Activated CD8-positive, alpha-beta T cell treated with anti-CD3 and anti-CD28 coated beads for 36 hours (primary cell): ENCODE results near the gene NR2E3. TPM values are rescaled to one million over a fixed set of nuclear protein-coding genes. Genes with fewer than 3 reads are reported as not detected.

ENCODE experiments used
- ATAC-seq: fragments of 200-7000 bp; cut with Tn5 transposase; one replicate; pipeline ENCODE4 v1.10.0; 2021; ENCODE audit warnings: mild to moderate bottlenecking, moderate library complexity
- CTCF ChIA-PET: fragments of 350-600 bp; sonication (Branson Sonifier 250); formaldehyde crosslinking; loops from one replicate; lab custom pipeline; 2021; ENCODE audit warnings: antibody characterized with exemption; lab: Charles Lee
- POLR2A ChIA-PET: fragments of 350-600 bp; sonication (Branson Sonifier 250); formaldehyde crosslinking; loops from one replicate; lab custom pipeline; 2021; ENCODE audit warnings: antibody characterized with exemption; lab: Charles Lee
- DNase-seq: peaks from one replicate; pipeline ENCODE4 v3.0.0-alpha.2; 2020
- H3K27ac Mint-ChIP-seq: one replicate; pipeline ENCODE4 v1.8.0; 2021; ENCODE audit warnings: mild to moderate bottlenecking, mixed read lengths
- H3K27me3 Mint-ChIP-seq: one replicate; pipeline ENCODE4 v1.8.0; 2021; ENCODE audit warnings: mixed read lengths
- H3K36me3 Mint-ChIP-seq: one replicate; pipeline ENCODE4 v1.8.0; 2021; ENCODE audit warnings: low read depth, mixed read lengths
- H3K4me1 Mint-ChIP-seq: one replicate; pipeline ENCODE4 v1.8.0; 2021; ENCODE audit warnings: low read depth, mixed read lengths
- H3K4me3 Mint-ChIP-seq: one replicate; pipeline ENCODE4 v1.8.0; 2021; ENCODE audit warnings: mild to moderate bottlenecking, moderate library complexity, mixed read lengths
- H3K9me3 Mint-ChIP-seq: one replicate; pipeline ENCODE4 v1.8.0; 2021; ENCODE audit warnings: mixed read lengths
- intact Hi-C: fragments of 100-400 bp; cut with micrococcal nuclease; formaldehyde crosslinking; loops from one replicate; pipeline ENCODE4 v1.10.0; 2022
- total RNA-seq, 2 experiments: library from RNA; stranded (reverse); gene quantifications; one replicate each; pipeline ENCODE4 v1.2.3, GENCODE V29; 2021
- TF ChIP-seq, protein P1 (sequence below): fragments of 200-600 bp; IDR thresholded peaks from one replicate; pipeline ENCODE4 v1.8.0; 2022; ENCODE audit warnings: antibody characterized with exemption, mild to moderate bottlenecking

NR2E3 gene
- total RNA-seq, 2 experiments from 2014 or later, result not detected

DNA sequence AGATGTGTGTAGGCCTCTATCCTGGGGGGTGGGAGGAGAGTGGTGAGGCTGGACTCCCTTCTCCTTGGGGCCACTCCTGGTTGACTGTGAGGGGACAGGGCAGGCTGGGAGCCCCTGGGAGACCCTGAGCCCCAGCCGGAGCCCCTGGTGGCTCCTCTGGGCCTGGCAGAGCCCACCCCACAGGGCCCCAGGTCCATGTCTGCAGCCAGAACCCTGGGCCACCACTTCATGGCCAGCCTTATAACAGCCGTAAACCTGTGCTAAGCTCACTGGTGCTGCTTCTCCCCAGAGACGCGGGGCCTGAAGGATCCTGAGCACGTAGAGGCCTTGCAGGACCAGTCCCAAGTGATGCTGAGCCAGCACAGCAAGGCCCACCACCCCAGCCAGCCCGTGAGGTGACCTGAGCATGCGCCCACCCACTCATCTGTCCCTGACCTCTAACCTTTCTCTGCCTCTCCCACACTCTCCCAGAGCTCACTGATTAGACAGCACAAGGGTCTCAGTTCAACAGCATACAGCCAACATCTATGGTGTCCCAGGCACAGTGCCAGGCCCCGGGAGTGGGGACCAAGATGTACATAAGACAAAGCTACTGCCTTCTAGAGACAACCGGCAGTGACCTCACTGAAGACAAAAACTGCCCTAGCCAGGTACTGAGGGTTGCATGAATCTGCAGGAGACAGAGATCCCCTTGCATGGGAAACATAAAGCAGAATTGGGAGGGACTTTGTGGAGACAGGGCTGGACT lies 3.5 kb downstream of the NR2E3 start:
- DNase-seq (no peak), ATAC-seq (no peak)
- intact Hi-C loops, result no loop called here
- CTCF ChIA-PET, result no interaction called here
- Mint-ChIP-seq H3K27ac (no peak overlapping the region), H3K36me3 (no peaks in the 10 kb centered on the region), H3K9me3 (peaks cover 6% of the 10 kb centered on the region), H3K4me1 (no peaks in the 10 kb centered on the region), H3K4me3 (no peak overlapping the region), H3K27me3 (no peaks in the 10 kb centered on the region)
- TF ChIP-seq, protein P1, sequence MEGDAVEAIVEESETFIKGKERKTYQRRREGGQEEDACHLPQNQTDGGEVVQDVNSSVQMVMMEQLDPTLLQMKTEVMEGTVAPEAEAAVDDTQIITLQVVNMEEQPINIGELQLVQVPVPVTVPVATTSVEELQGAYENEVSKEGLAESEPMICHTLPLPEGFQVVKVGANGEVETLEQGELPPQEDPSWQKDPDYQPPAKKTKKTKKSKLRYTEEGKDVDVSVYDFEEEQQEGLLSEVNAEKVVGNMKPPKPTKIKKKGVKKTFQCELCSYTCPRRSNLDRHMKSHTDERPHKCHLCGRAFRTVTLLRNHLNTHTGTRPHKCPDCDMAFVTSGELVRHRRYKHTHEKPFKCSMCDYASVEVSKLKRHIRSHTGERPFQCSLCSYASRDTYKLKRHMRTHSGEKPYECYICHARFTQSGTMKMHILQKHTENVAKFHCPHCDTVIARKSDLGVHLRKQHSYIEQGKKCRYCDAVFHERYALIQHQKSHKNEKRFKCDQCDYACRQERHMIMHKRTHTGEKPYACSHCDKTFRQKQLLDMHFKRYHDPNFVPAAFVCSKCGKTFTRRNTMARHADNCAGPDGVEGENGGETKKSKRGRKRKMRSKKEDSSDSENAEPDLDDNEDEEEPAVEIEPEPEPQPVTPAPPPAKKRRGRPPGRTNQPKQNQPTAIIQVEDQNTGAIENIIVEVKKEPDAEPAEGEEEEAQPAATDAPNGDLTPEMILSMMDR, result no peak
- POLR2A ChIA-PET, result no interaction called here

DNA sequence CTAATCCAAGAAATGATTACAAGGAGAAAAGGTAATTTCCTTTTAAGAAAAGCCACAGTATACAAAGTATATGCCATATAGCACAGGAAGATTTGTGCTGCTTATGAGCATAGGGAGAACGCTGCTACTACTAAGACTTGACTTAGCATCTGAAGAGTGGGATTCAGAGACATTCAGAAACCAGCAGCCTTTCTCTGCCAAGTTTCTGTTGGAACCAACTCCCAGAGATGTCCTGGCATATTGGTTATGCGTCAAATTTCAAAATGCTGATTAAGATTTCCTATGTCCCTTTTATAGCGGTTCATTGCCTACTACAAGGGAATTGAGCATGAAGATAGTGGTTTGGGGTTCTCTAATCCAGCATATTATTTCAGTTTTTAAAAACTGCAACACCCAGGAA lies 4.9 kb downstream of the NR2E3 start:
- ATAC-seq (no peak), DNase-seq (no peak)
- H3K27ac Mint-ChIP-seq, result no peak overlapping the region
- TF ChIP-seq, protein P1, result no peak
- CTCF ChIA-PET, result interaction anchor here (1.5 kb wide), 1 partner anchor 14 kb away, joined by 3 read pairs; no protein-coding TSS in a partner anchor
- H3K36me3 Mint-ChIP-seq, result no peaks in the 10 kb centered on the region
- no peaks in the 10 kb centered on the region for H3K27me3 Mint-ChIP-seq
- H3K4me3 Mint-ChIP-seq, result no peak overlapping the region
- intact Hi-C loops, result no loop called here
- no peaks in the 10 kb centered on the region for H3K4me1 Mint-ChIP-seq
- peaks cover 11% of the 10 kb centered on the region for H3K9me3 Mint-ChIP-seq
- POLR2A ChIA-PET, result no interaction called here

DNA sequence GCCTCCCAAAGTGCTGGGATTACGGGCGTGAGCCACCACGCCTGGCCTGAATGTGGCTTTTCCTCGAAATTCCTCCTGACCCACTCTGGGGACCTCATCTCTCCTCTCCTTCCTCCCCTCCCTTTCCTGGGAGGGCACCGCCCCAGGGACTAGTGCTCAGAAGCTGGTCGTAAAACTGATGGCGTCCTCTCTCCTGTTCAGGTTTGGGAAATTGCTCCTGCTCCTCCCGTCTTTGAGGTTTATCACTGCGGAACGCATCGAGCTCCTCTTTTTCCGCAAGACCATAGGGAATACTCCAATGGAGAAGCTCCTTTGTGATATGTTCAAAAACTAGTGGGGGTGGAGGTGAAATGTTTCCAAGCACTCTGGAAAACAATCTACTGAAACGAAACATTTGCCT lies 7.0 kb downstream of the NR2E3 start:
- intact Hi-C loops, result no loop called here
- TF ChIP-seq, protein P1, result no peak
- Mint-ChIP-seq H3K4me1 (no peaks in the 10 kb centered on the region), H3K36me3 (peaks cover 6% of the 10 kb centered on the region), H3K27ac (no peak overlapping the region), H3K27me3 (no peaks in the 10 kb centered on the region), H3K9me3 (peaks cover 25% of the 10 kb centered on the region), H3K4me3 (no peak overlapping the region)
- no peak for ATAC-seq
- ChIA-PET POLR2A (no interaction called here), CTCF (no interaction called here)
- DNase-seq, result no peak

DNA sequence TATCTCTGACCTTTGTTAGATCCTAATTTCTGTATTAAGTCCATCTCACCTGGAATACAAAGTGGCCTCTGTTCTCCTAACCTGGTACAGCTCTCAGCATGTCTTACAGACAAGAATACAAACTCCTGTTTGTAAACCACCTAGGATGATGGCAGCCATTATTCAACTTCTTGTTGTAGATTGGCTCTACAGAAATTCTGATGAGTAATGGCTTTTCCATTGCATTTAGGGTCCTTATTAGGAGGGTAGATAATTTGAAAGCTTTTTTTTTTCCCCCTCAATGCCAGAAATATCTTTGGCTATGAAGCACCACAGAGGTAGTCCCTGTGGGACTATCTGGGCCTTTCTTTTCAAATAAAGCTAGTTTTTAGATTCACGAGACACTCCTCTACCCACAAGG lies 9.8 kb downstream of the NR2E3 start:
- no peak for DNase-seq
- Mint-ChIP-seq H3K4me1 (no peaks in the 10 kb centered on the region), H3K36me3 (peaks cover 30% of the 10 kb centered on the region), H3K9me3 (peaks cover 39% of the 10 kb centered on the region), H3K4me3 (no peak overlapping the region), H3K27ac (no peak overlapping the region), H3K27me3 (no peaks in the 10 kb centered on the region)
- ATAC-seq, result no peak
- CTCF ChIA-PET, result interaction anchor here (1.9 kb wide), 1 partner anchor 77 kb away, joined by 4 read pairs; no protein-coding TSS in a partner anchor
- POLR2A ChIA-PET, result interaction anchor here (0.6 kb wide), 1 partner anchor 323 kb away, joined by 3 read pairs; no protein-coding TSS in a partner anchor
- TF ChIP-seq, protein P1, result no peak
- intact Hi-C loops, result no loop called here

DNA sequence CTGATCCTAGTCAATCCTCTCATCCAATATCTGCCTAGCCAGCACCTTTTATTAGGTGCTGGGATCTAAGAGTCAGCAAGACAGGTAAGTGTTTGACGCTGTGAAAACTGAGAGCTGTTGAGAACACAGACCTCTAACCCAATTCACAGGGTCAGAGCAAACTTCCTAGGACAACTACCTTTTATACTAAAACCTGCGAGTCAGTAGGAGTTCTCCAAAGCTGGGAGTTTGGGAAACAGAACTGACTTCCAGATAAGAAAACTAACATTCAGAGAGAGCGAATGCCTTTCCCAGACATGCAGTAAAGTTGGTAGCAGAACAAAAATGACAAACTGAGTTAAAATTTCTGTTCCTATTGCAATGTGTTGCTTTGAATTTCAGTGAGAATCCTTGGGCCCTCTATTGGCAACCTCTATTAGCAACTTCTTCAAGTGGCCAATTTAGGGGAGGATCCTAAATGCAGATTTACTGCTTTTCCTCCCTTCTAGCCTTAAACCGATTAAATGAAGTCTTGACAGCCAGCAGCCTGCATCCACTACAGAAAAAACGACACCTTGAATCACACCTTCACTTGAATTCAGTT lies 11.3 kb downstream of the NR2E3 start:
- no peak overlapping the region for H3K27ac Mint-ChIP-seq
- H3K4me1 Mint-ChIP-seq, result no peaks in the 10 kb centered on the region
- TF ChIP-seq, protein P1, result no peak
- intact Hi-C loops, result no loop called here
- ChIA-PET POLR2A (no interaction called here), CTCF (no interaction called here)
- no peaks in the 10 kb centered on the region for H3K27me3 Mint-ChIP-seq
- no peak for ATAC-seq
- no peak overlapping the region for H3K4me3 Mint-ChIP-seq
- H3K36me3 Mint-ChIP-seq, result peaks cover 43% of the 10 kb centered on the region
- DNase-seq, result no peak
- peaks cover 41% of the 10 kb centered on the region for H3K9me3 Mint-ChIP-seq
